Stimulated activated CD8-positive, alpha-beta memory T cell treated with anti-CD3 and anti-CD28 coated beads, Interleukin-15, amount 100 ng/mL, for 4 hours (primary cell): ENCODE results near the gene ZNF816.
A peak's percentile ranks its signal among the peaks of the same experiment; 100 is the strongest.
"Not testable (repeated sequence)": the region's sequence is repeated elsewhere in the genome, so short reads cannot be mapped to it uniquely, and the experiment has no call there.

Experiments
- DNase-seq, 2 donors: peaks; one replicate each; pipeline ENCODE4 v3.0.0-alpha.2; 2020; ENCODE audit warnings: low read depth in 2 of 2

The ZNF816 gene

DNA sequence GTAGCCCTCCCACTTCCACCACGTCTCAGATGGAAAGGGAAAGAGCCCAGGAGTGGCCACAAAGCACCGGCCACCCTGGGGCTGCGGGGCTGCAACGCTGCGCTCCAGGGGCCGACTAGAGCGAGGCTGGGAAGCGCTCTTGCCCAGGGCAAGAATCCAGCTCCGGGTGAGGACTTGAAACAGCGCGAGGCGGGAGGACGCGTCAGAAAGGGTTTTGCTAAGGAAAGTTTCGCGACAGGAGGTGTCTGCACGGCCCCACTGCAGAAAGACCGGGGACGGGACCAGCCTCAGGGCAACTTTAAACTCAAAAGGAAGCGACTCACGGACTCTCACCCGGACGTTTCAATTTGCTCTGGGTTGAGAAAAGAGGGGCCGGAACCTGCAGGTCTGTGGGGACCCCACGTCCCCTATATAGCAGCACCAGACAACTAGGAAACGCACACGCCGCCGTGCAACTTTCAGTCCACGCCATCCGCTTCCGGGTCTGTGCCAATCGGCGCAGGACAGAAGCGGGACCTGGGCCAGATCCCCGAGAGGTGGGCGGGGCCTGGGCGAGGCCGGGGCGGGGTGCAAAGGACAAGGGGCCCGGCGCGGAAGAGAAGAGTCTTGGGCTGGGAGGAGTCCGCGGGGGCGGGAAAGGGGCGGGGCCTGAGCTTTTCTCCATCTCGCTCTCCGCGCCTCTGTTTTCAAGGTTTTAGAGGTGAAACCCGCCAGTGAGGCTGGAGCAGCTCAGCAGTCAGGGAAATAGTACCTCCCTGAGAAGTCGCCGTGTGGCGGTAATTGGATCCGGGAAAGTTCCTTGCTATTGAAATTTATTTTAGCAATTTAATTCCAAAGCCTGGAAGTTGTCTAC lies at the start of gene ZNF816:
Gene ZNF816 (minus strand): TSS at position 488 of the 853 bp plus-strand sequence. CDS start 6,792 bp downstream, outside the sequence.
- peak; percentile 98 for DNase-seq

DNA sequence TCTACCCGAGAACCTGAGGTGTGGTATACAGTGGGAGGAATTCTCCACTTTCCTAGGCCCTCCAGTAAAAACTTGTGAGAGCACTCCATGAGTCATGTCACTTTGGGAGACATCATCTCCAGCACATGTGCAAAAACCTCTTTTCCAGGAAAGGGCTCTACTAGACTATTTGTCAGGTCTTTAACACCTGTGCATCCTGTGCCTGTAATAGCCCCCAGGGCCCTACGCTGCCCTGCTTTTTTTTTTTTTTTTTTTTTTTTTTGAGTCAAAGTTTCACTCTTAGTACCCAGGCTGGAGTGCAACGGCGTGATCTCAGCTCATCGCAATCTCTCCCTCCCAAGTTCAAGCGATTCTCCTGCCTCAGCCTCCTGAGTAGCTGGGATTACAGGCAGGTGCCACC lies 49.3 kb upstream of the ZNF816 start:
- no peak for DNase-seq

DNA sequence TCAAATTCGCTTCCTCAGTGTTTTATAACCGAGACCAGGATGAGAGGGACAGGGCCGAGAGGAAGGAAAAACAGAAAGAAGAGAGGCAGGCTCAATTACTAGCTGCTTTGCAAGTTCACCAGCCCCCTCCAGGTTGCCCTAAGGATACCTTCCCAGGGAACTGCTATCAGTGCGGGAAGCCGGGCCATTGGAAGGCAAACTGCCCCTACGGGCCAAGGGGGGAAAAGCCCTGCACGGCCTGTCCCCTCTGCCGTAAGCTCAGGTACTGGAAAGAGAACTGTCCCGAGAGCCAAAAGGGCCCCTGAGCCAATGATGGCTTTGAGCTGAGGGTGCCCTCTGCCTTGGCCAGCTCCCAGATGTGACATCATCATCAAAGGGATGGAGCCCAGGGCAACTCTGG lies 47.8 kb upstream of the ZNF816 start:
- no peak for DNase-seq

DNA sequence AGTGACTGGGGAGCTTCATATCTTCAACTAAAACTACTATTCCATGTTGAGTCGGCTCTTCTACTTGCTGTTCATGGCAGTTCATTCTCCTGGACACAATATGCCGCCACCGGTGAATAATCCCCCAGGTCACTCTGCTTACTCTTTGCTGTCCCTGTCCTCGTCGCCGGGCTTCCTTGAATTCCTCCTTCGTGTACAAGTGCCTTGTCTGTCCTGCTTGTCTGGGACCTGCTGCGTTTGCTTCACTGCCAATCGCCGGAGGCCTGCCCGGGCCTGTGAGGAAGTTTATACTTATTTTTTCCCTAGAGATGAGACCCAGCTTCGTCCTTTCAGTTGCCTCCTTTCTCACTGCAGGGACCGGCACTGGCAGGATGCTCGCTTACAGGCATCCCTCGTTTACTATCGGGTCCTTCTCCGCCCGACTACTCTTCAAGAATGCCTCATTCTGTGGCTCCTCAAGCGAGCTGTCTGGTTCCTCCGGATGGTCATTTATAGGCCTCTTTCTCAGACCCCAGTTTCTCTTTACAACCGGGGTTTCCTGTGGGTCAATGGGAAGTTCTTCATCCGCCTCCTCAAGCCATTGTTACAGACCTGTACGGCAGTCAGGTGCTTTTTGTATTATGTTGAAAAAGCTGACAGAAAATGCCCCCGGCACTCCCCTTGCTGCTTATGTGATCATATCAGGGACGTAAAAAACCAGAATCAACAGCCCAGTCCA lies 45.5 kb upstream of the ZNF816 start:
- no peak for DNase-seq

DNA sequence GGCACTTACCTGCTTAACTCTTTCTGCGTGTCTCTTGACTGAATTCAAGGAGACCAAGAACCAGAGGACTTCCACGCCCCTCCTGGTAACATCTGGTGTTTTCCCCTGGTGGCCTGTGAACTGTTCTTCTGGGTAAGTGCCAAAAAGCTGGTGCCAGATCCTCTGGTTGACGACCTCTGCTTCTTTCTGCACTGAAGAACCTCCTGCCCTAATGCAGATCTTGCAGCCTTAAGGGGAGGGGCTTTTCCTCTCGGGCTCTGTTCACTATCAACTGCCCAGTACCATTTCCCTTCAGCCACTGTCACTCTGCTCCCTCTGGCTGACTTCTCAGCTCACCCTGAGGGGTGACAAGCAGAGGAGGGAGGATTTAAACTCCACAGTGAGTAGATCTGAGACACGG lies 44.9 kb upstream of the ZNF816 start:
- DNase-seq, result no peak

DNA sequence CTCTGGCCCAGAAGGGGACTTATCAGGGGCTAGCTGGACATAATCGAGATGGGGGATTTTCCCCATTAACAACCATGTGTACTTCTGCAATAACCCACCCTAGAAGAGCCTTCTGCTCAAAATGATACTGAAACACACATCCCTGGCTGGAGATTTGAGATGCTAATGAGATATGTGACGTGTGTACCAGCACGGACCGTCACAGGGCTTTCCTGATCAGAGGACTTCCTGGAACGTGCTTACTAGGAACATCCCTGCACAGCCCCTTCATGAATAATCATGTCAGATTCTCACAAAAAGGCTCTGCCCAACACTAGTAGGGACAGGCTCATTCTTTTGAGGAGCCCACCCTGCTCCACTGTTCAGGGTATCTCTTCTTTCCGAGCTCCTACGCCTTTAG lies 44.5 kb upstream of the ZNF816 start:
- DNase-seq, result no peak

DNA sequence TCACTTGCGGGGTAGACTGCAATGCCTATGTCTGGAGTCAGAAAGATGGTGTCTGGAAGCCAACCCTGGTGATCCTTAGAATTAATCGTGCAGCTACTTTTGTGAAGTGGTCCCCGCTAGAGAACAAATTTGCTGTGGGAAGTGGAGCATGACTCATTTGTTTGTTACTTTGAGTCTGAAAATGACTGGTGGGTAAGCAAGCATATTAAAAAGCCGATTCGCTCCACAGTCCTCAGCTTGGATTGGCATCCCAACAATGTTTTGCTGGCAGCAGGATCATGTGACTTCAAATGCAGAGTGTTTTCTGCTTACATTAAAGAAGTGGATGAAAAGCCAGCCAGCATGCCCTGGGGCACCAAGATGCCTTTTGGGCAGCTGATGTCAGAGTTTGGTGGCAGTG lies 41.6 kb upstream of the ZNF816 start:
- no peak for DNase-seq

DNA sequence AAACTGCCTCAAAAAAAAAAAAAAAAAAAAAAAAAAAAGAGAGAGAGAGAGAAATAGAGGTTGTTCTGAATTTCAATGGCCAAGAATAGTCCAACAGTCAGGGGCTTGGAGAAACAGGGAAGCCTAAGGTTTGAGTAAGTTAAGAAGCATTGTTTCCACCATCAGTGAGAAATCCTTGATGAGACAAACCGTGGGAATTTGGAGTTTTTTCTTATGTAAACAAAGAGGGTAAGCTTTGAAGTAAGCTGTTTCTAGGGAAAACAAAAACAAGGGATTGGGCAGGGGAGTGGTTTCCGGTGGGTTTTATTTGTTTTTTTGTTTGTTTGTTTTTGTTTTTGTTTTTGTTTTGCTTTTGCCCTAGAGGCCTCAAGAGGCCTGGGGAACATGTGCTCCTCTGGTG lies 39.8 kb upstream of the ZNF816 start:
- DNase-seq, result no peak

DNA sequence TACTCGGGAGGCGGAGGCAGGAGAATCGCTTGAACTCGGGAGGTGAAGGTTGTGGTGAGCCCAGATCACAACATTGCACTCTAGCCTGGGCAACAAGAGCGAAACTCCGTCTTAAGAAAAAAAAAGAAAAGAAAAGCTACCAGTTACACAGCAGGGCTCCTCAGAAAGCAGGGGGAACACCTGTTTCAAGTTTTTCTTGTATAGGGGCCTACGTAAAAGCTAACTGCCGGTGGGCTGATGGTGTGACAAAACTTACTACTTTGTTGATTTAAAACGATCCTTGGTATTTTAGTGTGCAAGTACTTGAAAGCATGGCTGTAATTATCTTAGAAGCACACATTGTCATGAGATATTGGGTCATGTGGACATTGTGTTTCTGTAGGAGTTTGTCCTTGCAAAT lies 35.3 kb upstream of the ZNF816 start:
- no peak for DNase-seq

DNA sequence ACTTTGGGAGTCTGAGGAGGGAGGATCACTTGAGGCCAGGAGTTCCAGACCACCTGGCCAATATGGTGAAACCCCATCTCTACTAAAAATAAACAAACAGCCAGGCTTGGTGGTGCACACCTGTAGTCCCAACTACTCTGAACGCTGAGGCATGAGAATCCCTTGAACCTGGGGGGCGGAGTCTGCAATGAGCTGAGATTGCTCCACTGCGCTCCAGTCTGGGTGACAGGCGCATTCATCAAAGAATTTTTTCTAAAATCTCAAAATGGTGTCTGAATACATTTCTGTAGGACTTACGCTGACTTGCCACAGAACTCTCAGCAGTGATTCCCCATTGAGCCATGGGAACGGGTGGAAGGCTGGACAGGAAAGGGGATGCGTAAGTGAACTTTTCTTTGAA lies 33.0 kb upstream of the ZNF816 start:
- no peak for DNase-seq

DNA sequence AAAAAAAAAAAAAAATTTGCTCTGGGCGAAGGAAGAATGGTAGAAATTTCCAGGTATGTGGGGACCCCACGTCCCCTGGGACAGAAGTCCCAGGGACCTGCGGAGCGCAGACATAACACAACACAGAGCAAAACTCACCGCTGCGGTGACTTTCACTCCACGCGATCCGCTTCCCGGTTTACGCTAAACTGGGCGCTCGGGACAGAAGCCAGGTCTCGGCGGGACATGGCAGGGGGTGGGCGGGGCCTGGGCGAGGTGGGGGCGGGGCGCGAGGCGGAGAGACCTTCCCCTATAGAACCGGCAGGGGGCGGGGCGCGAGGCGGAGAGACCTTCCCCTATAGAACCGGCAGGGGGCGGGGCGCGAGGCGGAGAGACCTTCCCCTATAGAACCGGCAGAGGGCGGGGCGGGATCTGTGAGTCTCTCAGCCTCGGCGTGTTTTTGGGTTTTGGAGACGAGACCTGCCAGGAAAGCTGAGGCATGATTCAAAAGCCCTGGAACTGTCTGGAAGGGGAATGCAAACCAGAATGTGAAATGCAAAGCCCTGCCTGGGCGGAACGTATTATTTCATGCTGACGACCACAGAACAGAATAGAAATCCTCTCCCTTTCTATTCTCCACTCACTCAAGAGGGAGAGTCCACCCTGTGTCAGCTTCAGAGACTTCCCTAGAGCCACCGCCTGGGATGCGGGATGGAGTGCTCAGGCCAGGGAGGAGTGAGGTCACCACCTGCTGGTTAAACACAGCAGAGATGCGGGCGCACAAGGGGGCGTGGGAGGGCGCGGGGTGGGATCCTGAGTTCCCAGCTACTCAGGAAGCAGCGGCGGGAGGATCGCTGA lies 30.9 kb upstream of the ZNF816 start:
- DNase-seq, result peak; percentile 52 to 73

DNA sequence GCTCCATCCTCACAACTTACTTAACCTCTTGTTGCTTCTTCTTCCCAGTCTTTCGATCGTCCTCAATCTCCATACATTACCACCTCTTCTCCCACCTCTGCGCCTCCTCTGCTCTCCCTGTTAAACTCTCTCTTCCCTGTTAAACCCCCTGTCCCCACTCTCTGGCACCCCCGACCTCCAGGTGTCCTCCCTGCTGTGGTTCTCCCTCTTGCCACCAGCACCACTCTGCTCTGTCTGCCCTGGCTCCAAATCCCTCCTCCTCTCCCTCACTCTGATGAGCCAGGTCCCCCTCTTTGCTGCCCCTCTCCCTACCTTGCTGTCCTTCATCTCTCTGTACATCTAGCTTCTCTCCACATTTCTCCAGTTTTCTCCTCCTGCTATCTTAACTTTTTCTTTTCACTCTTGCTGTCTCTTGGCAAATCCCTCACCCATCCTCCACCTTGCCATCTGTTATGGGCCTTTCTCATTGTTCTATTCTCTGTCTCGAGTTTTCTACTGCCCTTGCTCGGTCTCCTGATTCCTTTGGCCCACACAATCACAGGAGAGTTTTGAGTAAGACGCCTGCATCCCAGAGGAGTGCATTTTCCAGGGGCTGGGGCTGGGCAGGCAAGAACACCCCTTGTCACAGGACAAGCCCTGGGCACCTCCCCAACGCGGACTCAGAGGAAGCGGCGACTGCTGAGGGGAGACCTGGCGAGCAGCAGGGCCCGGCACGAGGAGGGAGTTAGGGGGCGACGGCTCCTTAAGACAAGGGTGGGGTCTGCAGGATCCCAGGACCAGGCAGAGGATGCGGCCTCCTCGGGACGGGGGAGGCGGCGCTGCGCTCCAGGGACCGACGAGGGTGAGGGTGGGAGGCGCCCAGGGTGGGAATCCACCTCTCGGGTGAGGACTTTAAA lies 29.7 kb upstream of the ZNF816 start:
- no peak for DNase-seq

DNA sequence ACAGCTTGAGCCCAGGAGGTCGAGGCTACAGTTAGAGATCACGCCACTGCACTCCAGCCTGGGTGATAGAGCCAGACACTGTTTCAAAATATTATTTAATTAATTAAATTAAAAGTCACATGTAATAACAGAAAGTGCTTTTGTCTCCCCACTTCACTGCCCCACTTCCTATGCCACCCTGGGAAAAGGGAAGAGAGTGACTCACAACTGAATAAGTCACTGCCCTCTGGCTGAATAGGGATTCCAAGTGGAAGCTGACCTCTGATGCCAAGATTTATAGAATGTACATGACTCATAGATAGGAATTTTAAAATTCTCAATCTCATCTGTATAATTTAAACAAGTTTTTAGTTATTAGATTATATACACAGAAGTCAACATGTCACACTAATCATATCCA lies 28.8 kb upstream of the ZNF816 start:
- DNase-seq, result no peak

DNA sequence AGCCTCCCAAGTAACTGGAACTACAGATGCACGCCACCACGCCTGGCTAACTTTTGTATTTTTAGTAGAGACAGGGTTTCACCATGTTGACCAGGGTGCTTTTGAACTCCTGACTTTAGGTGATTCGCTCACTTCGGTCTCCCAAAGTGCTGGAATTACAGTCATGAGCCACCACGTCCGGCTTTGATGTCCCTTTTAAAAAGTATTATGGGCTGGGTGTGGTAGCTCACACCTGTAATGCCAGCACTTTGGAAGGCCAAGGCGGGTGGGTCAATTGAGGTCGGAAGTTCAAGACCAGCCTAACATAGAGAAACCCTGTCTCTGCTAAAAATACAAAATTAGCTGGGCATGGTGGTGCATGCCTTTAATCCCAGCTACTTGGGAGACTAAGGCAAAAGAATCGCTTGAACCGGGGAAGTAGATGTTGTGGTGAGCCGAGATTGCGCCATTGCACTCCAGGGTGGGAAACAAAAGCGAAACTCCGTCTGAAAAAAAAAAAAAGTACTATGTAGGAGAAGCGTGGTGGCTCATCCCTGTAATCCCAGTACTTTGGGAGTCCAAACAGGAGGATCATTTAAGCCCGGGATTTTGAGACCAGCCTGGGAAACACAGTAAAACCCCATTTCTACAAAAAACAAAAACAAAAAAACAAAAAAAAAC lies 28.2 kb upstream of the ZNF816 start:
- no peak for DNase-seq

DNA sequence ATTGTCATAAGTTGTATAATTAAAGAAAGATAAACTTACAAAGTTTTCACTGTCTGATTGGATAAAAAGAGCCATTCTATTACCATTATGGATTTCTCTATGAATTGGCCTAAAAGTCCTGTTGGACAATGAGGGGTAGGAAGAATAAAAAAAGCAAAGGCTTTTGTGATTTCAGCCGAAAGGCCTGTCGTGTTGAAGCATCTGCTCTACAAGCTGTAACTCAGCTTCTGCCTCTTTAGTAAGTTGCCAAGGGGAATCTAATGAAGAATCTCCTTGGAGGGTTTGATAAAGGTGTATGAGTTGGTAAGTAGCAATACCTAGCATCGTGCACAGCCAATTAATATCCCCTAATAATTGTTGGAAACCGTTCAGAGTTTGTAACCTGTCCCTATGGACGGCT lies 25.8 kb upstream of the ZNF816 start:
- no peak for DNase-seq

DNA sequence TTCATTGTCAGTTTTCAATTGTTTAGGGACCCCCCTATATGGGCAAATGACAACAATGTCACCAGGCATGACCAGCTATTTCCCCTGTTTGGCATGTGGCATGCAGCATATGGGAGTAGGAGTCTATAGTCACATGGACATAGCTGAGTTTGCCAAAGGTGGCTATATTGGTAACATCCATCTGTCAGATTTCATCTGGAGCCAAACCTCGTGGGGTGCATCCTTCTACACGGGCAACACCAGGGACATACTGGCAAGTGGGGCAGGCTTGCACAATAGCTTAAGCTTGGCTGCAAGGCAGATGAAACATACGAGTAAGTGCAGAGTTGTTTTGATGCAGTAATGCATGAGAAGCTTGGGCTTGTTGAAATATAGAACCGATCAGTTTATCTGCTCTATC lies 24.5 kb upstream of the ZNF816 start:
- no peak for DNase-seq

DNA sequence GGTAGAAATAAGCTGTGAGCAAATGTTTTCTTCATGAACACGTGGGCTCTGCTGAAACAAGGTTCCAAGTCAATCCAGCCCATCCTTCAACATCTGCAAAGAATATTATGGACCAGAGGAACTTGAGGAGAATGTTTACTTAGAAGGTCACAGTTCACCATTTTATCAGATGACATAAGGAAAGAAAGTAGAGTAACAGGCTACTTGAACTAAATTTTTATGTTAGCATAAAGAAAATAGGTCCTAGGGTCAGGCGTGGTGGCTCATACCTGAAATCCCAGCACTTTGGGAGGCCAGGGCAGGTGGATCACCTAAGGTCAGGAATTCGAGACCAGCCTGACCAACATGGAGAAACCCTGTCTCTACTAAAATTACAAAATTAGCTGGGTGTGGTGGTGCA lies 20.5 kb upstream of the ZNF816 start:
- DNase-seq, result not testable (repeated sequence)

DNA sequence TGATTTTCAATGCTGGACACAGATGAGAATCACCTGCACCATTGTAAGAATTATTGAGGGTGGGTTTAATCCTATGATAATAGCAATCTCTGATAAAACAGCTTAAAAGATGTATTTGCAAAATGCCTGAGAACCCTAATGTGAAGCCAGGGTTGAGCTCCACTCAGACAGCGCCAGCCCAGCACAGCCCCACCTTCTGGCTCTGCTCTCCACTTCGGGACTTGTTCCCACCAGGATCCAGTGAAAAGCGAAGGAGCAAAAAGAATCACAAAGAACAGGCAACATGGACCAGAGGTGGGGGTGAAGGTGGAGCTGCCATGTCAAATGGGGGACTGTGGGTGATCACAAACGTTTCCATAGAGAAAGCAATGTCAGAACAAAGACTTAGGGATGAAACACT lies 18.6 kb upstream of the ZNF816 start:
- DNase-seq, result no peak

DNA sequence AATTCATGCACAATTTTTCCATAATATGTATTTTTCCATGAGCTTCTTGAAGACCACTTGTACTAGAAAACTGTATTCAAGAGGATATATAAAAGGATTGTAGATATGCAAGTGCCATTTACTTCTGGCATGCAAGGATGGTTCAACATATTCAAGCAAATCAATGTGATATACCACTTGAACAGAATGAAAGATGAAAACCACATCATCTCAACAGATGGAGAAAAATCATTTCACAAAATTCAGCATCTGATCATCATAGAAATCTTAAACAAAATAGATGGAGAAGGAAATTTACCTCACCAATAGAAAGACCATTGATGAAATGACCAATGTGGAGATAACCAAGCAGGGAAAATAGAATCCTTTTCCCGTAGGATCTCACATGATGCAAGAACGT lies 5.1 kb upstream of the ZNF816 start:
- DNase-seq, result no peak

DNA sequence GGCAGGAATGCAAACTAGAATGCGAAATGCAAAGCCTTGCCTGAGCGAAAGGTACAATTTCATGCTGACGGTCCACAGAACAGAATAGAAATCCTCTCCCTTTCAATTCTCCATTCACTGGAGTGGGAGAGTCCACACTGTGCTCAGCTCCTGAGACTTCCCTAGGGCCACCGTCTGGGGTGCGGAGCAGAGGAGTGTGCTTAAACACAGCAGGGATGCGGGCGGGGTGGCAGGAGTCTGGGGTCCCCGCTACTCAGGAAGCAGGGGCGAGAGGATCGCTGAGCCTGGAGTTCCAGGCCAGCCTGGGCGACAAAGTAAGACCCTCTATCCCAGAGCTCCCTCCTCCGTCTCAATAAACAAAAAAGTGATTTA lies 552 bp upstream of the ZNF816 start:
- DNase-seq, result no peak

DNA sequence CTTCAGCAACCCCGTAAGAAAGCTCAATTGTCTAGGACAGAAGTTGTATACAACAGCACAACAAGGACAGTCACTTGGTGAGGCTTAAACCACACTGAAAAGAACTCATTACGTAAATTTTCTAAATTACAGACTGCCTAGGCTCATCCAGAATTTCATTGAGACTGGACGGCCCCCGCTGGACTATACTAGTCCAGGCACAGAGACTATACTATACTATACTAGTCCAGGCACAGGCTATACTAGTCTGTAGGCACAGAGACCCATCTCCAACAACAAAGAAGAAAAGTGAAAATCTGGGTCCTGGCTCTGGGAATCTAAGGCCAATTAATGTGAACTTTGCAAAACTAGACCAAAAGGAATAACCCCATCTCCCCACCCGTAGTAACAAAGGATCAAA lies 700 bp downstream of the ZNF816 start:
- no peak for DNase-seq
